Ishikawa (cell line): Measurements from ENCODE around the gene CACNA1C.
A peak's percentile ranks its signal among the peaks of the same experiment; 100 is the strongest.

Experiments used
- CEBPB ChIP-seq: IDR thresholded peaks from 2 replicates; pipeline ENCODE4 v1.6.1; 2012
- CREB1 ChIP-seq: IDR thresholded peaks from 2 replicates; pipeline ENCODE4 v1.6.1; 2012; ENCODE audit warnings: low read depth
- EGR1 ChIP-seq: IDR thresholded peaks from 2 replicates; pipeline ENCODE4 v1.6.1; 2012
- EP300 ChIP-seq: IDR thresholded peaks from 2 replicates; pipeline ENCODE4 v1.6.1; 2012; ENCODE audit warnings: borderline replicate concordance
- FOXM1 ChIP-seq: IDR thresholded peaks from 2 replicates; pipeline ENCODE4 v1.6.1; 2012; ENCODE audit warnings: low read depth, borderline replicate concordance
- MAX ChIP-seq: IDR thresholded peaks from 2 replicates; pipeline ENCODE4 v1.6.1; 2012
- NFIC ChIP-seq: IDR thresholded peaks from 2 replicates; pipeline ENCODE4 v1.6.1; 2012
- RAD21 ChIP-seq: IDR thresholded peaks from 2 replicates; pipeline ENCODE4 v1.6.1; 2012; ENCODE audit warnings: low read depth
- REST ChIP-seq: IDR thresholded peaks from 2 replicates; pipeline ENCODE4 v1.6.1; 2012; ENCODE audit warnings: low read depth, mild to moderate bottlenecking
- TAF1 ChIP-seq: IDR thresholded peaks from 2 replicates; pipeline ENCODE4 v1.6.1; 2012; ENCODE audit warnings: low read depth, mild to moderate bottlenecking
- TCF12 ChIP-seq: IDR thresholded peaks from 2 replicates; pipeline ENCODE4 v1.6.1; 2012; ENCODE audit warnings: low read depth
- TEAD4 ChIP-seq: IDR thresholded peaks from 2 replicates; pipeline ENCODE4 v1.6.1; 2012
- USF1 ChIP-seq: IDR thresholded peaks from 2 replicates; pipeline ENCODE4 v1.6.1; 2012
- YY1 ChIP-seq: IDR thresholded peaks from 2 replicates; pipeline ENCODE4 v1.6.1; 2012; ENCODE audit warnings: low read depth
- ZBTB7A ChIP-seq: IDR thresholded peaks from 2 replicates; pipeline ENCODE4 v1.6.1; 2012; ENCODE audit warnings: low read depth

The CACNA1C gene

GRCh38 chr12:2580821-2581220 lies 528.0 kb downstream of the CACNA1C start:
- TF ChIP-seq YY1, result no peak
- TF ChIP-seq RAD21, result no peak
- TF ChIP-seq TEAD4, result no peak
- no peak for TF ChIP-seq EP300
- TF ChIP-seq TAF1, result no peak
- TF ChIP-seq CREB1, result no peak
- no peak for TF ChIP-seq USF1
- no peak for TF ChIP-seq TCF12
- TF ChIP-seq FOXM1, result no peak
- no peak for TF ChIP-seq REST
- no peak for TF ChIP-seq MAX
- TF ChIP-seq NFIC, result no peak
- no peak for TF ChIP-seq EGR1
- TF ChIP-seq ZBTB7A, result no peak
- TF ChIP-seq CEBPB, result no peak

DNA sequence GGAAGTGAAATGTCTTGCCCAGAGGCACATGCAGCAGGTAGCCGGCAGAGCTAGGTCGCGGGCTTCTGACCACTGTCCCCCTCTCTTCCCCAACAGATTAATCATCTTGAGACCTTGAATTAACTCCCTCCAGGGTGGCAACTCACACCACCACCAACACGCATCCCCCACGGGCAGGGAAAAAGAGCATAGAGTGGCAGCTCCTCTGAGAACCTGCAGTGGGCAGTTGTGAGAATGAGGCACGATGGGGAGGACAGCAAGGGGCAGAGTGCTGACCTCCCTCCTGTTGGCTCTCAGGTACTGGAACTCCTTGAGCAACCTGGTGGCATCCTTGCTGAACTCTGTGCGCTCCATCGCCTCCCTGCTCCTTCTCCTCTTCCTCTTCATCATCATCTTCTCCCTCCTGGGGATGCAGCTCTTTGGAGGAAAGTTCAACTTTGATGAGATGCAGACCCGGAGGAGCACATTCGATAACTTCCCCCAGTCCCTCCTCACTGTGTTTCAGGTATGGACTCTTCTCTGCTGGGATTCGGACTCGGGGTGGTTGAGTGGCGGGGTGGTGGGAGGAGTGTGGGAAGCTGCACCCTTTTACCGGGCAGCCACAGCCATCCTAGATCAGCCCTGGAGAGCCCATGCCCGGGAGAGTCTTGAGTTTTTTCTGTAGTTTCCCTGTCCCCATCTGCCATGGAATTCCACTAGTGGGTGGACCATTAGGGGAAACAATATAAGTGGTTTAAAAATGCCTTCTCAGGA lies 528.7 kb downstream of the CACNA1C start:
- no peak for TF ChIP-seq YY1
- TF ChIP-seq FOXM1, result no peak
- TF ChIP-seq EP300, result no peak
- TF ChIP-seq MAX, result no peak
- no peak for TF ChIP-seq USF1
- no peak for TF ChIP-seq NFIC
- no peak for TF ChIP-seq TAF1
- no peak for TF ChIP-seq REST
- no peak for TF ChIP-seq EGR1
- TF ChIP-seq RAD21, result no peak
- TF ChIP-seq ZBTB7A, result no peak
- no peak for TF ChIP-seq TEAD4
- no peak for TF ChIP-seq CREB1

GRCh38 chr12:2582631-2583030 lies 529.8 kb downstream of the CACNA1C start:
- no peak for TF ChIP-seq TEAD4
- TF ChIP-seq EGR1, result no peak
- no peak for TF ChIP-seq RAD21
- no peak for TF ChIP-seq ZBTB7A

DNA sequence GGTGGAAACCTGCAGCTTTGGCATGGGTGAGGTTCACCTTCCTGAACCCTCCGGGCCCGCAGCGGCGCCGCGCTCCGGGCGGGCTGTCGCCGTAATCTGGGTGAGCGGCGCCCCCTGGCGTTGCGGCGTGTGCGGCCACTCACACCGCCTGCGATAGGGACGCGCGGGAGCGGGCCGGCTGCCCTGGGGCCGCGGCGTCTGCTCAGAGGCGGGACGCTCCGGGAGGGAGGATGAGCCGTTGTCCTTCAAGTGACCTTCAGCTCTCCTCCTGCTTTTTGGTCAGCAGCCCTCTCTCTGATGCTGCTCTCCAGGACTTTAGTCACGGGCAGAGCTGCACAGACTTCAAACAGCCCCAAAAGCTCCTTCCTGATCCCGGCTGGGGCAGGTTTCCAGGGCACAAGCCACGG lies 530.3 kb downstream of the CACNA1C start:
- TF ChIP-seq FOXM1 (no peak), MAX (0 out of 2 replicates have a peak, but pooled peaks have one; percentile 13), EGR1 (no peak), CEBPB (no peak), CREB1 (no peak), RAD21 (peak; percentile 76), ZBTB7A (no peak)

GRCh38 chr12:2583642-2584401 lies 531.0 kb downstream of the CACNA1C start:
- no peak for TF ChIP-seq YY1
- TF ChIP-seq TCF12, result no peak
- TF ChIP-seq NFIC, result no peak
- no peak for TF ChIP-seq ZBTB7A
- TF ChIP-seq EP300, result no peak
- no peak for TF ChIP-seq TAF1
- no peak for TF ChIP-seq MAX
- no peak for TF ChIP-seq CREB1
